ENCODE measurements around the gene IFT80. TPM values are rescaled to one million over a fixed set of nuclear protein-coding genes. Genes with fewer than 3 reads are reported as not detected.
A peak's percentile ranks its signal among the peaks of the same experiment; 100 is the strongest.
"Not testable (repeated sequence)": the region's sequence is repeated elsewhere in the genome, so short reads cannot be mapped to it uniquely, and the experiment has no call there.

Gene IFT80
- total and polyA plus RNA-seq, 2 donors from 2014 or later, result 17.5 to 36.6 TPM

- H3K4me1 ChIP-seq (ENCODE audit: control insufficient read depth in 2 of 3, insufficient read depth in 2 of 3, low read depth in 1 of 3, low read length in 3 of 3), result peaks cover 0 to 4% (median 0%) of the 10 kb centered on the region in 3 donors
- no peak for FAIRE-seq
- no peak for TF ChIP-seq CTCF (IDR thresholded peaks at IDR 0.05; ENCODE audit: borderline replicate concordance, extremely low read depth, insufficient read depth)
- no peaks in the 10 kb centered on the region for H3K9me3 ChIP-seq (ENCODE audit: control insufficient read depth in 2 of 3, insufficient read depth in 1 of 3, low read length in 3 of 3)
- DNase-seq, result peak in 1 of 5 donors; percentile 6
- peaks cover 0 to 2% (median 0%) of the 10 kb centered on the region in 3 donors for H3K36me3 ChIP-seq (ENCODE audit: control insufficient read depth in 2 of 3, insufficient read depth in 3 of 3, low read length in 3 of 3)
- H3K27ac ChIP-seq (ENCODE audit: low read depth in 2 of 2, low read length in 2 of 2), result no peak overlapping the region
- H3K4me3 ChIP-seq (ENCODE audit: low read length in 3 of 3), result no peak overlapping the region
- H3K27me3 ChIP-seq (ENCODE audit: control insufficient read depth, insufficient read depth, low read length), result no peaks in the 10 kb centered on the region
- H3K9ac ChIP-seq (ENCODE audit: low read length in 3 of 3), result no peak overlapping the region
- intact Hi-C loops (cut with DNase I), result no loop called here
Observed at GRCh38 chr3:160365869-160366522, 33.0 kb downstream of the IFT80 start.

GRCh38 chr3:160362896-160363295 lies 36.1 kb downstream of the IFT80 start:
- H3K27me3 ChIP-seq (ENCODE audit: control insufficient read depth, insufficient read depth, low read length); H3K36me3 ChIP-seq (ENCODE audit: control insufficient read depth in 2 of 3, insufficient read depth in 3 of 3, low read length in 3 of 3); H3K4me1 ChIP-seq (ENCODE audit: control insufficient read depth in 2 of 3, insufficient read depth in 2 of 3, low read depth in 1 of 3, low read length in 3 of 3); H3K9ac ChIP-seq (ENCODE audit: low read length in 3 of 3); intact Hi-C loops (cut with DNase I); H3K27ac ChIP-seq (ENCODE audit: low read depth in 2 of 2, low read length in 2 of 2); DNase-seq; H3K9me3 ChIP-seq (ENCODE audit: control insufficient read depth in 2 of 3, insufficient read depth in 1 of 3, low read length in 3 of 3); FAIRE-seq; H3K4me3 ChIP-seq (ENCODE audit: low read length in 3 of 3): not testable (repeated sequence)

- Histone ChIP-seq H3K36me3 (ENCODE audit: control insufficient read depth in 2 of 3, insufficient read depth in 3 of 3, low read length in 3 of 3) (peaks cover 0 to 4% (median 0%) of the 10 kb centered on the region in 3 donors), H3K27me3 (ENCODE audit: control insufficient read depth, insufficient read depth, low read length) (no peaks in the 10 kb centered on the region), H3K27ac (ENCODE audit: low read depth in 2 of 2, low read length in 2 of 2) (no peak overlapping the region), H3K9ac (ENCODE audit: low read length in 3 of 3) (no peak overlapping the region), H3K4me3 (ENCODE audit: low read length in 3 of 3) (no peak overlapping the region), H3K4me1 (ENCODE audit: control insufficient read depth in 2 of 3, insufficient read depth in 2 of 3, low read depth in 1 of 3, low read length in 3 of 3) (no peaks in the 10 kb centered on the region), H3K9me3 (ENCODE audit: control insufficient read depth in 2 of 3, insufficient read depth in 1 of 3, low read length in 3 of 3) (no peaks in the 10 kb centered on the region)
- DNase-seq (peak in 1 of 5 donors; percentile 28), FAIRE-seq (no peak)
- no peak for TF ChIP-seq CTCF (IDR thresholded peaks at IDR 0.05; ENCODE audit: borderline replicate concordance, extremely low read depth, insufficient read depth)
- intact Hi-C loops (cut with DNase I), result no loop called here
Observed at GRCh38 chr3:160355826-160356225, 43.2 kb downstream of the IFT80 start.

- H3K9me3 ChIP-seq (ENCODE audit: control insufficient read depth in 2 of 3, insufficient read depth in 1 of 3, low read length in 3 of 3), result no peaks in the 10 kb centered on the region
- H3K36me3 ChIP-seq (ENCODE audit: control insufficient read depth in 2 of 3, insufficient read depth in 3 of 3, low read length in 3 of 3), result no peaks in the 10 kb centered on the region
- no peak for FAIRE-seq
- no peaks in the 10 kb centered on the region for H3K4me1 ChIP-seq (ENCODE audit: control insufficient read depth in 2 of 3, insufficient read depth in 2 of 3, low read depth in 1 of 3, low read length in 3 of 3)
- no peak overlapping the region for H3K27ac ChIP-seq (ENCODE audit: low read depth in 2 of 2, low read length in 2 of 2)
- TF ChIP-seq CTCF (IDR thresholded peaks at IDR 0.05; ENCODE audit: borderline replicate concordance, extremely low read depth, insufficient read depth), result no peak
- H3K9ac ChIP-seq (ENCODE audit: low read length in 3 of 3), result no peak overlapping the region
- no peak overlapping the region for H3K4me3 ChIP-seq (ENCODE audit: low read length in 3 of 3)
- no peaks in the 10 kb centered on the region for H3K27me3 ChIP-seq (ENCODE audit: control insufficient read depth, insufficient read depth, low read length)
- no peak for DNase-seq
- intact Hi-C loops (cut with DNase I), result no loop called here
Observed at GRCh38 chr3:160346511-160346910, 52.5 kb downstream of the IFT80 start.

All from kidney (tissue), 14 donors.